NB4 (cell line): ENCODE measurements around the gene HPCAL4.

Experiments
- DNase-seq: peaks from one replicate; pipeline ENCODE4 v3.0.0; 2010; ENCODE audit warnings: low read depth
- H3K4me3 ChIP-seq: one replicate; pipeline ENCODE4 v1.5.1; 2011; ENCODE audit warnings: mild to moderate bottlenecking, low read depth, low read length, moderate library complexity
- CTCF ChIP-seq: IDR thresholded peaks from one replicate; pipeline ENCODE4 v1.5.1; 2012; ENCODE audit warnings: low read depth, low read length
- MAX ChIP-seq: IDR thresholded peaks from 2 replicates; pipeline ENCODE4 v1.6.1; 2011; ENCODE audit warnings: low read depth, low read length
- MYC ChIP-seq: IDR thresholded peaks from 2 replicates; pipeline ENCODE4 v1.6.1; 2011; ENCODE audit warnings: low read depth, low read length
- POLR2A ChIP-seq: IDR thresholded peaks from 2 replicates; pipeline ENCODE4 v1.6.1; 2011; ENCODE audit warnings: mild to moderate bottlenecking; ENCODE audit not compliant: insufficient read length; ENCODE audit errors: extremely low read depth

The HPCAL4 gene

GRCh38 chr1:39648496-39648895, 42.7 kb downstream of the HPCAL4 start:
- peak; percentile 20 for DNase-seq
- TF ChIP-seq POLR2A, result no peak
- no peak for TF ChIP-seq MAX
- no peak for TF ChIP-seq CTCF
- H3K4me3 ChIP-seq, result no peak overlapping the region

GRCh38 chr1:39647247-39647646, 44.0 kb downstream of the HPCAL4 start:
- no peak overlapping the region for H3K4me3 ChIP-seq
- no peak for DNase-seq
- TF ChIP-seq MAX (no peak), MYC (no peak), POLR2A (no peak), CTCF (no peak)

GRCh38 chr1:39646232-39647081, 44.8 kb downstream of the HPCAL4 start:
- peak; percentile 27 for DNase-seq
- H3K4me3 ChIP-seq, result no peak overlapping the region
- no peak; the same call in 1 of the 2 replicates for TF ChIP-seq MYC
- TF ChIP-seq CTCF, result no peak
- no peak for TF ChIP-seq MAX
- TF ChIP-seq POLR2A, result no peak

GRCh38 chr1:39645411-39646043, 45.7 kb downstream of the HPCAL4 start:
- no peak for DNase-seq
- TF ChIP-seq MAX (no peak), CTCF (no peak), MYC (no peak), POLR2A (no peak)
- no peak overlapping the region for H3K4me3 ChIP-seq

- no peak overlapping the region for H3K4me3 ChIP-seq
- TF ChIP-seq POLR2A, result no peak
- no peak for TF ChIP-seq MYC
- no peak for TF ChIP-seq MAX
- no peak for TF ChIP-seq CTCF
- DNase-seq, result no peak
These were observed 47.5 kb downstream of the HPCAL4 start for GRCh38 chr1:39643705-39644104.
